KMS-11 (cell line): ENCODE results near the gene SIK2.

Experiments
- H2AFZ ChIP-seq: fragments of 200-600 bp; sonication (generic); 2 replicates; pipeline ENCODE4 v1.6.1; 2016; ENCODE audit warnings: antibody characterized with exemption, mixed run types, low read depth
- H3K27ac ChIP-seq: fragments of 200-600 bp; sonication (generic); 2 replicates; pipeline ENCODE4 v1.6.1; 2016; ENCODE audit warnings: mild to moderate bottlenecking, mixed run types
- H3K27me3 ChIP-seq: fragments of 200-600 bp; sonication (generic); 2 replicates; pipeline ENCODE4 v1.6.1; 2017; ENCODE audit warnings: mild to moderate bottlenecking, low read depth, mixed run types, moderate library complexity; ENCODE audit not compliant: insufficient read depth
- H3K36me3 ChIP-seq: fragments of 200-600 bp; sonication (generic); 2 replicates; pipeline ENCODE4 v1.6.1; 2017; ENCODE audit warnings: mild to moderate bottlenecking, mixed run types; ENCODE audit not compliant: insufficient read depth
- H3K4me1 ChIP-seq: fragments of 200-600 bp; sonication (generic); 2 replicates; pipeline ENCODE4 v1.6.1; 2016; ENCODE audit warnings: mild to moderate bottlenecking, low read depth, mixed run types; ENCODE audit not compliant: poor library complexity, severe bottlenecking
- H3K4me2 ChIP-seq: fragments of 200-600 bp; sonication (generic); 2 replicates; pipeline ENCODE4 v1.7.0; 2016; ENCODE audit warnings: mild to moderate bottlenecking, mixed run types
- H3K4me3 ChIP-seq: fragments of 200-600 bp; sonication (generic); IDR thresholded peaks from 2 replicates; pipeline ENCODE4 v1.6.1; 2017; ENCODE audit warnings: low read depth, low read length, mixed read lengths; ENCODE audit not compliant: insufficient read depth
- H3K79me2 ChIP-seq: fragments of 200-600 bp; sonication (generic); 2 replicates; pipeline ENCODE4 v1.6.1; 2016; ENCODE audit warnings: low read depth, mixed run types; ENCODE audit not compliant: insufficient read depth
- H3K9ac ChIP-seq: fragments of 200-600 bp; sonication (generic); 2 replicates; pipeline ENCODE4 v1.6.1; 2016; ENCODE audit warnings: mild to moderate bottlenecking, mixed run types
- H4K20me1 ChIP-seq: fragments of 200-600 bp; sonication (generic); 2 replicates; pipeline ENCODE4 v1.6.1; 2016; ENCODE audit warnings: mild to moderate bottlenecking, mixed run types; ENCODE audit not compliant: insufficient read depth
- CTCF ChIP-seq: fragments of 200-600 bp; sonication (generic); conservative IDR thresholded peaks from 2 replicates; pipeline ENCODE4 v1.6.1; 2017; ENCODE audit warnings: low read depth, mild to moderate bottlenecking, antibody characterized with exemption, low read length, moderate library complexity, mixed read lengths

Gene SIK2

GRCh38 chr11:111759778-111760407 lies 157.6 kb downstream of the SIK2 start:
- H2AFZ ChIP-seq = no peak overlapping the region
- H3K9ac ChIP-seq = no peak overlapping the region
- peaks cover 7% of the 10 kb centered on the region; the same call in 1 of the 2 replicates for H3K79me2 ChIP-seq
- H3K36me3 ChIP-seq = peaks cover 5% of the 10 kb centered on the region; the same call in 1 of the 2 replicates
- H3K4me3 ChIP-seq = no peak overlapping the region
- H3K27ac ChIP-seq = no peak overlapping the region
- TF ChIP-seq CTCF = no peak
- H3K4me2 ChIP-seq = no peak overlapping the region
- no peaks in the 10 kb centered on the region for H4K20me1 ChIP-seq
- no peaks in the 10 kb centered on the region for H3K27me3 ChIP-seq
- H3K4me1 ChIP-seq = peaks cover 3% of the 10 kb centered on the region

GRCh38 chr11:111761036-111761435 lies 158.8 kb downstream of the SIK2 start:
- no peak for TF ChIP-seq CTCF
- Histone ChIP-seq H3K79me2 (peaks cover 12% of the 10 kb centered on the region; the same call in 1 of the 2 replicates), H3K9ac (no peak overlapping the region), H3K4me1 (peaks cover 7% of the 10 kb centered on the region), H3K27ac (no peak overlapping the region), H4K20me1 (no peaks in the 10 kb centered on the region), H2AFZ (no peak overlapping the region), H3K4me3 (no peak overlapping the region), H3K4me2 (no peak overlapping the region), H3K36me3 (peaks cover 5% of the 10 kb centered on the region; the same call in 1 of the 2 replicates), H3K27me3 (no peaks in the 10 kb centered on the region)

GRCh38 chr11:111762526-111762925 lies 160.3 kb downstream of the SIK2 start:
- Histone ChIP-seq H4K20me1 (no peaks in the 10 kb centered on the region), H3K36me3 (peaks cover 5% of the 10 kb centered on the region; the same call in 1 of the 2 replicates), H2AFZ (no peak overlapping the region), H3K27me3 (no peaks in the 10 kb centered on the region), H3K4me2 (no peak overlapping the region), H3K9ac (no peak overlapping the region), H3K27ac (no peak overlapping the region), H3K4me1 (peaks cover 14% of the 10 kb centered on the region), H3K79me2 (peaks cover 12% of the 10 kb centered on the region; the same call in 1 of the 2 replicates), H3K4me3 (no peak overlapping the region)
- no peak for TF ChIP-seq CTCF

- TF ChIP-seq CTCF = no peak
- Histone ChIP-seq H3K27ac (no peak overlapping the region), H2AFZ (no peak overlapping the region), H3K9ac (no peak overlapping the region), H3K4me2 (no peak overlapping the region), H4K20me1 (no peaks in the 10 kb centered on the region), H3K4me1 (peaks cover 14% of the 10 kb centered on the region), H3K4me3 (no peak overlapping the region), H3K27me3 (no peaks in the 10 kb centered on the region), H3K36me3 (peaks cover 5% of the 10 kb centered on the region; the same call in 1 of the 2 replicates), H3K79me2 (peaks cover 12% of the 10 kb centered on the region; the same call in 1 of the 2 replicates)
These were observed 160.9 kb downstream of the SIK2 start for GRCh38 chr11:111762981-111763643.
